Measurements from ENCODE around the gene ZNF273.

DNA sequence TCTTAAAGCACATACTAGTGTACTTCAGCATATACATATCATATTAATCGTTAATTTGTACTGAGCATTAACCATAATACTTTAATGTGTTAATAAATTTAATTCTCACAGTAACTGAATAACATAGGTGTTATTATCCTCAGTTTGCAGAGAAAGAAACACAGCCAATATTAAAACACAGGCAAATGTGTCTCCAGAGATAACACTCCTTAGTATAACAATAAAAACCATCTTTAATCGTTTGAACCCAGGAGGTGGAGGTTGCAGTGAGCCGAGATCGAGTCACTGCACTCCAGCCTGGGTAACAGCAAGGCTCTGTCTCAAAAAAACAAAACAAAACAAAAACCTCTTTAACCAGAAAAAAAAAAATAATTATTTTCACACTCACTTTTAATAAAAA is 49.4 kb upstream of the ZNF273 start:
- TF ChIP-seq EZH2phosphoT487 (IDR thresholded peaks at IDR 0.05; ENCODE audit: borderline replicate concordance, low read depth, low read length) (no peak), CTCF (conservative IDR thresholded peaks at IDR 0.05; ENCODE audit: low read length) (no peak)

All from OCI-LY7 (cell line).